ENCODE results near the gene ADCY7. TPM values are rescaled to one million over a fixed set of nuclear protein-coding genes. Genes with fewer than 3 reads are reported as not detected.
A peak's percentile ranks its signal among the peaks of the same experiment; 100 is the strongest.

ADCY7 gene
- total RNA-seq, 1 experiment from 2014 or later, result 5.9 TPM

DNA sequence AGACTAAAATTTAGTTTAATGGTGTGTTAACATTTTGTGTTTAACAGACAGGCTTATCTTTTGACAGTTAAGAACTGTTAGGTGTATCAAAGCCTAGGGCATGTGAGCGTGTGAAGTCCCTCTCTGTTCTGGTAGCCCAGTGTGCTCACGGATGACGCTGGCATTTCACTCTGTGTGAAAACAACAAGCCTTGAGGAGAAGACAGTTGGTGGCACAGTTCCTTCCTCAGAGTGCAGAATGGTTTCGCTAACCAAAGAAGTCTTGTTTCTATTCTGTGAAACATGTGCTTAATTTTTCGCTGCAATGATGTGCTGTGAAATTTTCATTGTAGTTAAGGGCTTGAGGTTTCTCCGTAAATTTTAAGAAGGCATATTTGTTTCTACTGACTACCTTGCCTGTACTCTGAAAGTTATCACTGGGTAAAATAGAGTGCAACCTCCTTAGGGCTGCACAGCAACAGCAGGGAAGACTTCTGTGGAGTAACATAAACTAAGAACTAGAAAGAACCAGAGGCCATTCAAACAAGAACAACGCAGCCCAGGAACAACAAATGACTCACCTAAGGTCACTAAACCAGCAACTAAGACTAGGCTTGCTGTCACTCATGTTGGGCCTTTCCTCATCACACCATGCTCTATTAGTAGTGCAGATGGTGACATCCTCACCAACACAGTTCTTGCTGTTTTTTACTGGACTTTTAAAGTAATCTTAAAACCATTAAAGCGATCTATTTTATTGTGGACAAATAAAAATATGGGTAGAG lies 69.0 kb downstream of the ADCY7 start (continued):
- TF ChIP-seq, protein P1, sequence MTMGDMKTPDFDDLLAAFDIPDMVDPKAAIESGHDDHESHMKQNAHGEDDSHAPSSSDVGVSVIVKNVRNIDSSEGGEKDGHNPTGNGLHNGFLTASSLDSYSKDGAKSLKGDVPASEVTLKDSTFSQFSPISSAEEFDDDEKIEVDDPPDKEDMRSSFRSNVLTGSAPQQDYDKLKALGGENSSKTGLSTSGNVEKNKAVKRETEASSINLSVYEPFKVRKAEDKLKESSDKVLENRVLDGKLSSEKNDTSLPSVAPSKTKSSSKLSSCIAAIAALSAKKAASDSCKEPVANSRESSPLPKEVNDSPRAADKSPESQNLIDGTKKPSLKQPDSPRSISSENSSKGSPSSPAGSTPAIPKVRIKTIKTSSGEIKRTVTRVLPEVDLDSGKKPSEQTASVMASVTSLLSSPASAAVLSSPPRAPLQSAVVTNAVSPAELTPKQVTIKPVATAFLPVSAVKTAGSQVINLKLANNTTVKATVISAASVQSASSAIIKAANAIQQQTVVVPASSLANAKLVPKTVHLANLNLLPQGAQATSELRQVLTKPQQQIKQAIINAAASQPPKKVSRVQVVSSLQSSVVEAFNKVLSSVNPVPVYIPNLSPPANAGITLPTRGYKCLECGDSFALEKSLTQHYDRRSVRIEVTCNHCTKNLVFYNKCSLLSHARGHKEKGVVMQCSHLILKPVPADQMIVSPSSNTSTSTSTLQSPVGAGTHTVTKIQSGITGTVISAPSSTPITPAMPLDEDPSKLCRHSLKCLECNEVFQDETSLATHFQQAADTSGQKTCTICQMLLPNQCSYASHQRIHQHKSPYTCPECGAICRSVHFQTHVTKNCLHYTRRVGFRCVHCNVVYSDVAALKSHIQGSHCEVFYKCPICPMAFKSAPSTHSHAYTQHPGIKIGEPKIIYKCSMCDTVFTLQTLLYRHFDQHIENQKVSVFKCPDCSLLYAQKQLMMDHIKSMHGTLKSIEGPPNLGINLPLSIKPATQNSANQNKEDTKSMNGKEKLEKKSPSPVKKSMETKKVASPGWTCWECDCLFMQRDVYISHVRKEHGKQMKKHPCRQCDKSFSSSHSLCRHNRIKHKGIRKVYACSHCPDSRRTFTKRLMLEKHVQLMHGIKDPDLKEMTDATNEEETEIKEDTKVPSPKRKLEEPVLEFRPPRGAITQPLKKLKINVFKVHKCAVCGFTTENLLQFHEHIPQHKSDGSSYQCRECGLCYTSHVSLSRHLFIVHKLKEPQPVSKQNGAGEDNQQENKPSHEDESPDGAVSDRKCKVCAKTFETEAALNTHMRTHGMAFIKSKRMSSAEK (CRISPR knock-in tag; IDR thresholded peaks at IDR 0.05; ENCODE audit: borderline replicate concordance), result no peak
- TF ChIP-seq ZNF416 (CRISPR knock-in tag; IDR thresholded peaks at IDR 0.05) (no peak), NR3C1 (CRISPR knock-in tag; conservative IDR thresholded peaks at IDR 0.05; ENCODE audit: low read depth) (no peak), JUN (CRISPR knock-in tag; IDR thresholded peaks at IDR 0.05) (no peak), ELF4 (CRISPR knock-in tag; IDR thresholded peaks at IDR 0.05; ENCODE audit: low read depth) (no peak), SMAD3 (CRISPR knock-in tag; IDR thresholded peaks at IDR 0.05; ENCODE audit: borderline replicate concordance) (no peak), ZNF138 (CRISPR knock-in tag; conservative IDR thresholded peaks at IDR 0.05) (no peak)
- TF ChIP-seq, protein P2, sequence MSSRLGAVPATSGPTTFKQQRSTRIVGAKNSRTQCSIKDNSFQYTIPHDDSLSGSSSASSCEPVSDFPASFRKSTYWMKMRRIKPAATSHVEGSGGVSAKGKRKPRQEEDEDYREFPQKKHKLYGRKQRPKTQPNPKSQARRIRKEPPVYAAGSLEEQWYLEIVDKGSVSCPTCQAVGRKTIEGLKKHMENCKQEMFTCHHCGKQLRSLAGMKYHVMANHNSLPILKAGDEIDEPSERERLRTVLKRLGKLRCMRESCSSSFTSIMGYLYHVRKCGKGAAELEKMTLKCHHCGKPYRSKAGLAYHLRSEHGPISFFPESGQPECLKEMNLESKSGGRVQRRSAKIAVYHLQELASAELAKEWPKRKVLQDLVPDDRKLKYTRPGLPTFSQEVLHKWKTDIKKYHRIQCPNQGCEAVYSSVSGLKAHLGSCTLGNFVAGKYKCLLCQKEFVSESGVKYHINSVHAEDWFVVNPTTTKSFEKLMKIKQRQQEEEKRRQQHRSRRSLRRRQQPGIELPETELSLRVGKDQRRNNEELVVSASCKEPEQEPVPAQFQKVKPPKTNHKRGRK (CRISPR knock-in tag; IDR thresholded peaks at IDR 0.05; ENCODE audit: borderline replicate concordance), result no peak

DNA sequence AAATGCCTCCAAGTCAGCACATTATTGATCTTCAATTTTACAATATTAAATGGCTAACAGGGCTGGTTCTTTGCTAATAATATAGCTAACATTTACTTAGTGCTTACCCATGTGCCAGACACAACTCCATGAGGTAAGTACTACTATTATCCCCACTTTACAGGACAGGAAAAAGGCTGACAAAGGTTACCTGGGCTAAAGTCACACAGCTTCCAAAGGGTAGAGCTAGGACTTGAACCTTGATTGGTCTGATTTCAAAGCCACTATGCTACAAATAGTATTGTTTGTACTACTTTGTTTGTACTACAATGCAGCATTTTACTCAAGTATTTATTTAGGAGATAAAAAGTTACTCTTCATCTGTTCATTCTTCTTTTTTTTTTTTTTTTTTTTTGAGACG lies 70.5 kb downstream of the ADCY7 start:
- no peak for TF ChIP-seq ZNF219 (CRISPR knock-in tag; IDR thresholded peaks at IDR 0.05; ENCODE audit: borderline replicate concordance)
- H3K9me3 Mint-ChIP-seq, result 0 out of 2 replicates have a peak, but pooled peaks cover 3% of the 10 kb centered on the region
- H3K27me3 Mint-ChIP-seq (ENCODE audit: low read depth), result no peaks in the 10 kb centered on the region
- DNase-seq (ENCODE audit: low spot score), result no peak
- peaks cover 41% of the 10 kb centered on the region for H3K36me3 Mint-ChIP-seq
- H3K27ac Mint-ChIP-seq, result no peak overlapping the region
- no peak overlapping the region for H3K4me3 Mint-ChIP-seq
- CTCF ChIA-PET, result interaction anchor here (1.1 to 1.3 kb wide), 2 partner anchors 10 to 18 kb away, joined by 5 to 8 read pairs; no protein-coding TSS in a partner anchor
- H3K4me1 Mint-ChIP-seq, result no peaks in the 10 kb centered on the region
- ATAC-seq, result no peak
- POLR2A ChIA-PET, result interaction anchor here (0.7 kb wide), 1 partner anchor 129 kb away, joined by 6 read pairs; no protein-coding TSS in a partner anchor

DNA sequence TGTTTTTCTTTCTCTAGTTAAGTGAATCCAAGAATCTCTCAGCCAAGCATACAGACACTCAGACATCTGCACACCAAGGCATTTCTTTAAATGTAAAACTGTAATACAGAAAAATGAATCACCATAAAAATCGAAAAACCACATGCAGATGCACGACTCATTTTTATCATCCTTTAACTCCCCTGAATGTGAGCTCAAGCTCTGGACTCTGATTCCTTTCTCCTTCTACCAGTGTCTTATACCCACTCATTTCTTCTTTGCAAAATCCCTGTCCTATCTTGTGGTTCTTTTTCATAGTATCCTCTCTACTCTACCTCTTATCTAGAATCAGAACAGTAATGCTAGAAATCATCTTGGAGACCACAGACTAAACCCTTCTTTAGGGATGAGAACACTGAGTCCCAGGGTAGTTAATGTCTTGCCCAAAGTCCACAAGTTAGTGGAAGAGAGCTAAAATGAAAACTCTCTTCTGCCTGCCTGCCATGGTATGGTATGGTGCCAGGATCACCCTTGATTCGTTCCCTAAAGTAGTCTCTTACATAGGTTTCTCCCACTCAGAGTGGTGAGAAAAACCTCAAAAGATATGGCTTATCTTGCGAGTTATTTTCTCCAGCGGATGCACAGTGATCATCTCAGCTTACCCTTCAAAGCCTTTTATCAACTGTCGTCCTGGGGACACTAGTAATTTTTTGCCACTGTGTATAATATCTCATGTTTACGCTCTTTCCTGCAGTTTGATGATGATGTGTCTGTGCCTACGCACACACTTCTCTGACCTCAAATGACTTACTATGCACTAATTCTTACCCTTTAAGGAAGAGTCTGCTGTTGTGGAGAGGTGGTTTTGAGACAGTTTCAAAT lies 72.2 kb downstream of the ADCY7 start:
- POLR2A ChIA-PET, result no interaction called here
- Mint-ChIP-seq H3K27ac (peak overlapping the region; percentile 60; the same call in 1 of the 2 replicates), H3K36me3 (peaks cover 40% of the 10 kb centered on the region), H3K9me3 (peaks cover 4% of the 10 kb centered on the region; the same call in 1 of the 2 replicates), H3K4me1 (peaks cover 6% of the 10 kb centered on the region), H3K4me3 (no peak overlapping the region), H3K27me3 (ENCODE audit: low read depth) (no peaks in the 10 kb centered on the region)
- DNase-seq (ENCODE audit: low spot score) (no peak), ATAC-seq (no peak)
- CTCF ChIA-PET, result interaction anchor here (0.9 kb wide), 1 partner anchor 10 kb away, joined by 5 read pairs; no protein-coding TSS in a partner anchor
- TF ChIP-seq GRHL2 (CRISPR knock-in tag; IDR thresholded peaks at IDR 0.05; ENCODE audit: insufficient replicate concordance, severe bottlenecking) (no peak), RELA (CRISPR knock-in tag; IDR thresholded peaks at IDR 0.05; ENCODE audit: borderline replicate concordance) (no peak), NFYB (CRISPR knock-in tag; conservative IDR thresholded peaks at IDR 0.05; ENCODE audit: low read depth) (no peak), ZNF121 (CRISPR knock-in tag; IDR thresholded peaks at IDR 0.05) (no peak), TCF7 (CRISPR knock-in tag; IDR thresholded peaks at IDR 0.05; ENCODE audit: low read depth) (no peak), MYBL2 (CRISPR knock-in tag; IDR thresholded peaks at IDR 0.05) (no peak), PRRX2 (CRISPR knock-in tag; IDR thresholded peaks at IDR 0.05) (no peak), EMX1 (CRISPR knock-in tag; IDR thresholded peaks at IDR 0.05) (no peak)
- TF ChIP-seq, protein P3, sequence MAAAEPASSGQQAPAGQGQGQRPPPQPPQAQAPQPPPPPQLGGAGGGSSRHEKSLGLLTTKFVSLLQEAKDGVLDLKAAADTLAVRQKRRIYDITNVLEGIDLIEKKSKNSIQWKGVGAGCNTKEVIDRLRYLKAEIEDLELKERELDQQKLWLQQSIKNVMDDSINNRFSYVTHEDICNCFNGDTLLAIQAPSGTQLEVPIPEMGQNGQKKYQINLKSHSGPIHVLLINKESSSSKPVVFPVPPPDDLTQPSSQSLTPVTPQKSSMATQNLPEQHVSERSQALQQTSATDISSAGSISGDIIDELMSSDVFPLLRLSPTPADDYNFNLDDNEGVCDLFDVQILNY (CRISPR knock-in tag; IDR thresholded peaks at IDR 0.05), result no peak
- TF ChIP-seq, protein P2 (CRISPR knock-in tag; IDR thresholded peaks at IDR 0.05; ENCODE audit: borderline replicate concordance), result no peak
- TF ChIP-seq, protein P4, sequence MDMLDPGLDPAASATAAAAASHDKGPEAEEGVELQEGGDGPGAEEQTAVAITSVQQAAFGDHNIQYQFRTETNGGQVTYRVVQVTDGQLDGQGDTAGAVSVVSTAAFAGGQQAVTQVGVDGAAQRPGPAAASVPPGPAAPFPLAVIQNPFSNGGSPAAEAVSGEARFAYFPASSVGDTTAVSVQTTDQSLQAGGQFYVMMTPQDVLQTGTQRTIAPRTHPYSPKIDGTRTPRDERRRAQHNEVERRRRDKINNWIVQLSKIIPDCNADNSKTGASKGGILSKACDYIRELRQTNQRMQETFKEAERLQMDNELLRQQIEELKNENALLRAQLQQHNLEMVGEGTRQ (CRISPR knock-in tag; IDR thresholded peaks at IDR 0.05), result no peak

Measured in WTC11 (cell line).